ENCODE data around the gene CDH4.
A peak's percentile ranks its signal among the peaks of the same experiment; 100 is the strongest.
"Not testable (repeated sequence)": the region's sequence is repeated elsewhere in the genome, so short reads cannot be mapped to it uniquely, and the experiment has no call there.

Gene CDH4

GRCh38 chr20:61979701-61980635 is 727.9 kb downstream of the CDH4 start:
- ChIA-PET CTCF (no interaction called here), POLR2A (no interaction called here)
- Histone ChIP-seq H3K4me1 (ENCODE audit: control insufficient read depth, insufficient read depth, low read length) (no peaks in the 10 kb centered on the region), H3K9me3 (ENCODE audit: control insufficient read depth, insufficient read depth, low read depth, low read length) (no peaks in the 10 kb centered on the region), H3K4me3 (ENCODE audit: low read depth, low read length) (no peak overlapping the region), H3K27ac (ENCODE audit: extremely low read depth, low read depth, low read length) (no peak overlapping the region), H3K36me3 (ENCODE audit: control insufficient read depth in 2 of 2, insufficient read depth in 1 of 2, low read length in 2 of 2) (peaks cover 0 to 34% of the 10 kb centered on the region in 2 experiments; a peak in 1 of 3 replicates)
- TF ChIP-seq GLIS2 (tag by site-specific recombination; IDR thresholded peaks at IDR 0.05): no peak
- TF ChIP-seq ZNF221 (tag by site-specific recombination; IDR thresholded peaks at IDR 0.05; ENCODE audit: borderline replicate concordance): no peak
- no peak for TF ChIP-seq ZNF398 (tag by site-specific recombination; IDR thresholded peaks at IDR 0.05)
- no peak for TF ChIP-seq ZSCAN5A (tag by site-specific recombination; IDR thresholded peaks at IDR 0.05)
- no peak for TF ChIP-seq ZNF239 (tag by site-specific recombination; IDR thresholded peaks at IDR 0.05)
- TF ChIP-seq EGR2 (tag by site-specific recombination; IDR thresholded peaks at IDR 0.05; ENCODE audit: low read depth): no peak
- no peak for TF ChIP-seq ZNF658 (tag by site-specific recombination; IDR thresholded peaks at IDR 0.05)
- no peak for TF ChIP-seq SP3 (tag by site-specific recombination; IDR thresholded peaks at IDR 0.05)
- no peak for TF ChIP-seq BCL11A (tag by site-specific recombination; IDR thresholded peaks at IDR 0.05; ENCODE audit: low read depth)
- no peak for TF ChIP-seq ZNF558 (tag by site-specific recombination; IDR thresholded peaks at IDR 0.05)
- no peak for TF ChIP-seq ZNF596 (tag by site-specific recombination; IDR thresholded peaks at IDR 0.05)
- no peak for TF ChIP-seq ZNF324 (tag by site-specific recombination; IDR thresholded peaks at IDR 0.05)
- TF ChIP-seq ZBTB11 (tag by site-specific recombination; conservative IDR thresholded peaks at IDR 0.05; ENCODE audit: low read depth): no peak

- Histone ChIP-seq H3K4me1 (ENCODE audit: control insufficient read depth, insufficient read depth, low read length) (no peaks in the 10 kb centered on the region), H3K9me3 (ENCODE audit: control insufficient read depth, insufficient read depth, low read depth, low read length) (no peaks in the 10 kb centered on the region), H3K27ac (ENCODE audit: extremely low read depth, low read depth, low read length) (no peak overlapping the region), H3K36me3 (ENCODE audit: control insufficient read depth in 2 of 2, insufficient read depth in 1 of 2, low read length in 2 of 2) (peaks cover 0 to 38% of the 10 kb centered on the region in 2 experiments; a peak in 1 of 3 replicates), H3K4me3 (ENCODE audit: low read depth, low read length) (no peak overlapping the region)
- ChIA-PET POLR2A (no interaction called here), CTCF (no interaction called here)
- no peak for TF ChIP-seq ZFP37 (tag by site-specific recombination; IDR thresholded peaks at IDR 0.05)
- peak; percentile 42 for TF ChIP-seq CTCF (tag by site-specific recombination; IDR thresholded peaks at IDR 0.05)
Observed at GRCh38 chr20:61980647-61981583, 728.9 kb downstream of the CDH4 start.

- H3K4me3 ChIP-seq (ENCODE audit: low read depth, low read length); H3K9me3 ChIP-seq (ENCODE audit: control insufficient read depth, insufficient read depth, low read depth, low read length); H3K4me1 ChIP-seq (ENCODE audit: control insufficient read depth, insufficient read depth, low read length); POLR2A ChIA-PET; CTCF ChIA-PET; H3K27ac ChIP-seq (ENCODE audit: extremely low read depth, low read depth, low read length): not testable (repeated sequence)
- H3K36me3 ChIP-seq (ENCODE audit: control insufficient read depth in 2 of 2, insufficient read depth in 1 of 2, low read length in 2 of 2): peaks cover 0 to 38% of the 10 kb centered on the region in 2 experiments; a peak in 1 of 3 replicates
Observed at GRCh38 chr20:61981691-61982090, 729.6 kb downstream of the CDH4 start.
